ENCODE results near the gene EFTUD2. TPM values are rescaled to one million over a fixed set of nuclear protein-coding genes. Genes with fewer than 3 reads are reported as not detected.

EFTUD2 gene
- total and polyA plus RNA-seq, 2 donors (not counting 1 experiment from before 2014, with no cell fraction given): 43.2 to 133 TPM

- no peaks in the 10 kb centered on the region for H3K4me1 ChIP-seq (ENCODE audit: control insufficient read depth in 2 of 2, insufficient read depth in 2 of 2, low read length in 2 of 2)
- WGBS (ENCODE audit: insufficient coverage): 94% methylated on average over 4 of the region's 5 CpGs
- no peak overlapping the region for H3K9ac ChIP-seq (ENCODE audit: low read length)
- H3K27ac Mint-ChIP-seq: no peak overlapping the region
- no peaks in the 10 kb centered on the region for H3K4me1 Mint-ChIP-seq
- no peak overlapping the region for H3K4me3 ChIP-seq (ENCODE audit: control extremely low read depth in 1 of 5, extremely low read depth in 1 of 5, insufficient read depth in 1 of 5, low read depth in 2 of 5, low read length in 4 of 5)
- peaks cover 3 to 93% of the 10 kb centered on the region in 2 experiments for H3K36me3 ChIP-seq (replicated peaks in 1 of 2; ENCODE audit: control extremely low read depth in 1 of 2, control insufficient read depth in 1 of 2, extremely low read depth in 1 of 2, insufficient read depth in 2 of 2, low read length in 1 of 2)
- H3K4me2 ChIP-seq (replicated peaks; ENCODE audit: low read depth, low read length, poor library complexity, severe bottlenecking): no peak overlapping the region
- no peaks in the 10 kb centered on the region for H3K79me2 ChIP-seq (ENCODE audit: control insufficient read depth, insufficient read depth, low read length)
- POLR2A ChIA-PET: no interaction called here
- H4K20me1 ChIP-seq (ENCODE audit: control insufficient read depth, insufficient read depth, low read length, poor library complexity, severe bottlenecking): peaks cover under 1% of the 10 kb centered on the region
- H3K9me3 Mint-ChIP-seq (ENCODE audit: insufficient read depth): no peaks in the 10 kb centered on the region
- DNase-seq (no peak), ATAC-seq (ENCODE audit: low read depth) (no peak)
- TF ChIP-seq CTCF (IDR thresholded peaks at IDR 0.05) (no peak), EZH2 (IDR thresholded peaks at IDR 0.05; ENCODE audit: borderline replicate concordance, insufficient read depth, low read depth, low read length, poor library complexity, severe bottlenecking) (no peak)
- no peak overlapping the region for H3K27ac ChIP-seq (ENCODE audit: low read length in 2 of 2)
- H3K9me3 ChIP-seq (ENCODE audit: control extremely low read depth in 1 of 3, control insufficient read depth in 2 of 3, insufficient read depth in 1 of 3, low read length in 2 of 3): no peaks in the 10 kb centered on the region
- no peaks in the 10 kb centered on the region for H3K27me3 ChIP-seq (replicated peaks in 1 of 4; ENCODE audit: control extremely low read depth in 1 of 4, control insufficient read depth in 3 of 4, insufficient read depth in 4 of 4, low read length in 3 of 4)
- H2AFZ ChIP-seq (ENCODE audit: insufficient read depth, low read depth, low read length, poor library complexity, severe bottlenecking): no peak overlapping the region
- intact Hi-C loops (cut with micrococcal nuclease): no loop called here
- H3K27me3 Mint-ChIP-seq: no peaks in the 10 kb centered on the region
- CTCF ChIA-PET: interaction anchor here (1.7 kb wide), 1 partner anchor 84 kb away, joined by 6 read pairs; no protein-coding TSS in a partner anchor
- H3K4me3 Mint-ChIP-seq: no peak overlapping the region
These were observed 39.5 kb downstream of the EFTUD2 start for GRCh38 chr17:44859701-44860100.

- POLR2A ChIA-PET: no interaction called here
- H3K4me1 ChIP-seq (ENCODE audit: control insufficient read depth in 2 of 2, insufficient read depth in 2 of 2, low read length in 2 of 2): no peaks in the 10 kb centered on the region
- no peak for DNase-seq
- no peaks in the 10 kb centered on the region for H3K79me2 ChIP-seq (ENCODE audit: control insufficient read depth, insufficient read depth, low read length)
- no peak for ATAC-seq (ENCODE audit: low read depth)
- H3K4me2 ChIP-seq (replicated peaks; ENCODE audit: low read depth, low read length, poor library complexity, severe bottlenecking): no peak overlapping the region
- no peaks in the 10 kb centered on the region for H4K20me1 ChIP-seq (ENCODE audit: control insufficient read depth, insufficient read depth, low read length, poor library complexity, severe bottlenecking)
- no peaks in the 10 kb centered on the region for H3K9me3 ChIP-seq (ENCODE audit: control extremely low read depth in 1 of 3, control insufficient read depth in 2 of 3, insufficient read depth in 1 of 3, low read length in 2 of 3)
- no peak overlapping the region for H2AFZ ChIP-seq (ENCODE audit: insufficient read depth, low read depth, low read length, poor library complexity, severe bottlenecking)
- 97% methylated on average over 4 of the region's 5 CpGs for WGBS (ENCODE audit: insufficient coverage)
- no peaks in the 10 kb centered on the region for H3K27me3 ChIP-seq (replicated peaks in 1 of 4; ENCODE audit: control extremely low read depth in 1 of 4, control insufficient read depth in 3 of 4, insufficient read depth in 4 of 4, low read length in 3 of 4)
- H3K9ac ChIP-seq (ENCODE audit: low read length): no peak overlapping the region
- peaks cover 4 to 72% of the 10 kb centered on the region in 2 experiments for H3K36me3 ChIP-seq (replicated peaks in 1 of 2; ENCODE audit: control extremely low read depth in 1 of 2, control insufficient read depth in 1 of 2, extremely low read depth in 1 of 2, insufficient read depth in 2 of 2, low read length in 1 of 2)
- Mint-ChIP-seq H3K4me1 (peaks cover 8% of the 10 kb centered on the region), H3K27ac (no peak overlapping the region), H3K27me3 (no peaks in the 10 kb centered on the region), H3K4me3 (no peak overlapping the region), H3K9me3 (ENCODE audit: insufficient read depth) (no peaks in the 10 kb centered on the region)
- no peak overlapping the region for H3K27ac ChIP-seq (ENCODE audit: low read length in 2 of 2)
- intact Hi-C loops (cut with micrococcal nuclease): no loop called here
- H3K4me3 ChIP-seq (ENCODE audit: control extremely low read depth in 1 of 5, extremely low read depth in 1 of 5, insufficient read depth in 1 of 5, low read depth in 2 of 5, low read length in 4 of 5): no peak overlapping the region
- CTCF ChIA-PET: no interaction called here
- TF ChIP-seq EZH2 (IDR thresholded peaks at IDR 0.05; ENCODE audit: borderline replicate concordance, insufficient read depth, low read depth, low read length, poor library complexity, severe bottlenecking): no peak
- TF ChIP-seq CTCF (IDR thresholded peaks at IDR 0.05): no peak
These were observed 45.1 kb downstream of the EFTUD2 start for GRCh38 chr17:44854192-44854591.

Data from B cell (primary cell).